HCEC 1CT (cell line): ENCODE results near the gene CHST11.

Experiments
- DNase-seq: peaks from one replicate; pipeline ENCODE4 v3.0.0-alpha.2; 2017

CHST11 gene

GRCh38 chr12:104662908-104663307 lies 206.2 kb downstream of the CHST11 start:
- no peak for DNase-seq

DNA sequence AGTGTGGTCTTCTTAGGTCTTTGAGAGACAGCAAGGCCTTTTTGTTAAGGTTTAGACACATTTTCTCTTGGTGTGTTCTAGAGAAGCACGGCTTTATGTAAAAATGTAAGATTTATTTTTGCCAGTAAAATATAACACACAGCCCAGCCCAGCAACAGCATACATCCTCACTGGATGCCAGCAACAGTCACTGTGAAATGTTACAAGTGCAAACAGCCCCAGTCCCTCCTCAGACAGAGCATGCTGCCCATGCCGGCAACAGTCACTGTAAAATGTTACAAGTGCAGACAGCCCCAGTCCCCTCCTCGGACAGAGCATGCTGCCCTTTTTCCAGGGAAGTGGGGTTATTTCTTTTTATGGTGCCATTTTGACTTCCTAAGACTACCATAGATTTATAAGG lies 207.6 kb downstream of the CHST11 start:
- no peak for DNase-seq

DNA sequence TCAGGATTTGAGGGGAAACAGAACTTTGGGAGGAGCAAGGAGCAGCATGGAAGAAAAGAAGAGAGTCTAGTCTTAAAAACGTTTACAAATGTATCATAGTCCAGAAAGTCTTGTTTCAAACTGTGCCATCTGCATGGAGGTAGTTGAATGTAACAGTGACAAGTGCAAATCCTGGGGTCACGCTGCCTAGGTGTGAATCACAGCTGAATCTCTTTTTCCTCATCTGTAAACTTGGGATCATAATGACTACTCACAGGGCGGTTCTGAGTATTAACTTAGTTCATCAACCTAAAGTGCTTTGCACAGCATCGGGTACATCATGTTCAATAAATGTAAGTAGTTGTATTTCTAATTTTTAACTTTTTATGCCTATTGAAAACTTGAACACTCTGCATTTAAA lies 208.5 kb downstream of the CHST11 start:
- no peak for DNase-seq

DNA sequence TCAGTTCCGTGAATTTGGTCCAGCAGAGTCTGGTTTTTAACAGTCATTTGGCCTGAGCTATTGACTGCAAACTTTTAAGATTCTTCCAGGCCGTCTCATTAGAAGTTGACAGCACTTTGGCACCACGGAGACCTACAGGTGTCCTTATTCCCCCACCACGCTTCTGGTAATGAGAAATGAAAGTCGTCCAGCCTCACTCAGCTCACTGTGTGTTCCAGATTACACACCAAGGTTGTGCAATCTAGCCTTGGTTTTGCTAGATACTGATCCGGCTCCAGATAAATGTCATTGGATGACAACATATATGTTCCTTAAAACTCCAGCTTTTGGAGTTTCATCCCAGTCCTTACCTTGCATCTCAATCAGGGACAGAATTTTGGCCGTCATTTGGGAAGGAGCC lies 210.4 kb downstream of the CHST11 start:
- DNase-seq = peak; percentile 13

GRCh38 chr12:104668274-104668718 lies 211.5 kb downstream of the CHST11 start:
- no peak for DNase-seq

GRCh38 chr12:104669089-104669721 lies 212.5 kb downstream of the CHST11 start:
- no peak for DNase-seq

- no peak for DNase-seq
Observed at GRCh38 chr12:104669851-104670337, 213.1 kb downstream of the CHST11 start.

DNA sequence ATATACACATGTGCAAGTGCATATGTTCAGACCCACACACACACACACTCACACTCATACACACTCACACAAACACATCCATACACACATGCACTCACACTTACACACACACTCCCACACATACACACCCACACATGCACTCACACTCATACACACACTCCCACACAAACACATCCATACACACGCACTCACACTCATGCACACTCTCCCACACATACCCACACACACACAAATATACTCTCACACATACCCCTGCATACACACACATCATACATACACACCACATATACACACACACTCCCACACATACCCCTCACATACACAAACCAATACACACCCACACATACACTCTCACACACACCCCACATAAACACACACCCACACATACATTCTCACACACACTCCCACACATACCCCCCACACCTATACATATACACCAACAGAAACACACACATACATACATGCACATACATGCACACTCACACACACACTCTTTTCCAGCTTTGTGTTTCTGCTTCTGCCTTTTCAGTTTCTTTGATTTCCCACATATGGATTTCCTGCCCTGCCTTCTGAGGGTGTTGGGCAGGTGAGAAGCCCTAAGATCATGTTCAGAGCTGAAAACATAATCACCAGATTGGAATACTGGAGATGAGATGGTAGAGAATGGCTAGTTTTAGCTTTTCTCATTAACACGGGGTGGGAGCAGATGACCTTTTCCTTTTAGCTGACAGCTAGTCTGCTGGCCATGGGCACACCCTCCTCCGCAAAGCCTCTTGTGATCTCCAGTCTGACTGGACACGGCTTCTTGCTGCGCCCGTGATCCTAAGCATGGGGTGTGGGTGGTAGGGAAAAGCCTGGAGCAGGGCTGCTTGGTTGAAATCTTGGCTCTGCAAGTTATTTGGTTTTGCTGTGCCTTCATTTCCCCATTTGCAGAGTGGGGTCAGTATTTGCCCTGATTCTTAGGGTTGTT lies 214.0 kb downstream of the CHST11 start:
- DNase-seq = no peak

DNA sequence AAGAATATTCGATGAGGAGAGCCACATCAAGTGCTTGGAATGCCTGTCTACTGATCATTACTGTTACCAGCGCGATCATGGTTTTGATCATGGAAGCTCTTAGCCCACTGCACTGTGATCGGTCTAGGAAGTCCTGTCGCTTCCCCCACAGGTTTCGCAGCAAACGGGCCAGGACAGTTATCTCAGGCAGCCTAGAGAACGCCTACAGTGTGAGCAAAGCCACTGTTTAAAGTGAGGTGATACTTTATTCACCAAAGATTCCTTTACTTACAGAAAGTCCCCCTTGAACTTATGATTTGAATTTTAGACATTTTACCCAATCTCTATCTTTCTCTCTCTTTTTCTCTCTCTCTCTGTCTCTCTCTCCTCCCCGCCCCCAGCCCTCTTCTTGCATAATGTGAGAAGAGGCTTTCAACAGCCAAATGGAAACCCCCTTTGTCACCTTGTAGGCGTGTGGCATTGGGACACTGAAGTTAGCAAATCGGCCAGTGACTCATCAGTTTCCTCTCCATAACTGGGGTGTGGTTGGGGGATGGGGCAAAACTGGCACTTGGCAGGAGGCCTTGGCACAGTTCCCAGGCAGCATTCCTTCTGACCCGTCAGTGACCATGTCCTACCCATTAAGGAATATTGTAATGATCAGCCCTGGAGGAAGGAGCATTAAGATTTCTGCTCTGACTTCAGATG lies 214.8 kb downstream of the CHST11 start:
- DNase-seq = peak; percentile 79

DNA sequence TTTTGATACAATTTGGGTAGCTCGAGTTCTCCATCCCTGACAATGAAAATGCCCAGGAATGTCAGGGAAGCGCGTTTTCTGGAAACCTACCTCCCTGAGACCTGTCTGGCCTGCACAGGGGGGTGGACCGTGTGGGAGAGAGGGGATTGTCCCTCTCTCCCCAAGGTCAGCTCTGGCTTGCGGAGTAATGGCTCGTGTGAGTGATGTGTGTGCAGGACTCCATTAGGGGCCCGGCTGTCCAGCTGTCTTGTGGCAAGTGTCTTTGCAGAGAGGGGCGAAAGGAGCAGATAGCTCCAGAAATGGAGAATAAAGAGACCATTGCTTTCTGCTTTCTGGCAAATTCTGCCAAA lies 215.3 kb downstream of the CHST11 start:
- DNase-seq = no peak

DNA sequence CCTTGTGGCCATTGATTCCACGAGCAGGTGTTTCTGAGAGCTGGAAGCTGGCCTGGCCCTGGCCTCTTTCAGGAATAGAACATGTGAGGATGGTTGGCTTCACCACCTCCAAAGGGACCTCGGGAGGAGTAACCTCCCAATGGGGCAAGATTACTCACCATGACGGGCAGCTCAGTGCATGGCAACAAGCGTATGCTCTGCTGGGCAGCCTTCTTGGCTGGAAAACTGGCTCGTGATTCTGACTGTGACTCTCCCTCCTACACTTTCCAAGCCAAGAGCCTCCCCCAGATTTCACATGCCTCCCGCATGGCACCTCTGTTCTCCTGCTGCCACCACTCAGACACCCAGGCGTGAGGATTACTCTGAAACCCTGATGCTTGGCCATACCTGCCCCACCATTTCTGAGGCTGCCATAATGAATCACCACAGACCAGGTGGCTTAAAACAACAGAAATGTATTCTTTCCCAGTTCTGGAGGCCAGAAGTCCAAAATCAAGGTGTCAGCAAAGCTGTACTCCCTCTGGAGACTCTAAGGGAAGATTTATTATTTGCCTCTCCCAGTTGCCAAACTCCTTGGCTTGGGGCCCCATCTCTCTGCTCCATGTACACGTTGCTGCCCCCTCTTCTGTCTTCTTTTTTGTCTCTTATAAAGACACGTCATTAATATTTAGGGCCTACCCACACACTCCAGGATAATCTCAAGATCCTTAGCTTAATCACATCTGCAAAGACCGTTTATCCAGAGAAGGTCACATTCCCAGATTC lies 215.9 kb downstream of the CHST11 start:
- no peak for DNase-seq

- no peak for DNase-seq
Observed at GRCh38 chr12:104673294-104673693, 216.5 kb downstream of the CHST11 start.

DNA sequence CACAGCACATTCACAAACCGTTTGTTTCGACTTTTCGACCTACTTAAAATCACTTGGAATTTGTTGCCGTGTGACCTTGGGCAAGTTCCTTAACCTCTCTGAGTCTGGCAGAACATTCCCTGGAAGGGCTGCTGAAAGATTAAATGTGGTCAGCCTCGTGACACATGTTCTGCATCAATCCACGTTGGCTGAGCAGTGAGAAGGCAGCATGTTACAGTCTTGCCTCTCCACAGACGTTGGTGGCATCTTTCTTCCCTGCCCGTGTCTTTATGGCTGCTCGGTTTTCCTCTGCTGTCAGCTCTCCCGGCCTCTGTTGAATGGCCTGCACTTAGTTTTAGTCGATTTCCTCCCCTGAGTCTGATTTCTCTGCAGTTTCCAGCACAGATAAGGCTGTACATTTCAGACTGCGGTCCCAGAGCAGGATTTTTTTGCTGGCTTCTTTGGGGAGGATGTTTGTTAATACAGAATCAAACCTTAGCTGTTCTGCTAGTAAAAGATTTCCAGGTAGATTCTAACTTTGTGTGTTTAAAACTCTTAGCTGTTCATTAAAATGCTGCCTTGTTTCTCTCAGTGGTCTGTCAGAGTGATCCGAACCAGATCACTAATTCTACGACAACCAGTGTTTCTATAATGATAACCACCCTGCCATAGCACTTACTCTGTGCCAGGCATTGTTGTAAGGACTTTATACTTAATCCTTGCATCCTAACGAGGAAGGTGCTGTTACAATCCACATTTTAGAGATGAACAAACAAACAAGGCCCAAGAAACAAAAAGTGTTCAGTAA lies 217.1 kb downstream of the CHST11 start:
- DNase-seq = no peak

- DNase-seq = no peak
Observed at GRCh38 chr12:104676636-104677035, 219.9 kb downstream of the CHST11 start.

- no peak for DNase-seq
Observed at GRCh38 chr12:104677441-104678089, 220.8 kb downstream of the CHST11 start.

DNA sequence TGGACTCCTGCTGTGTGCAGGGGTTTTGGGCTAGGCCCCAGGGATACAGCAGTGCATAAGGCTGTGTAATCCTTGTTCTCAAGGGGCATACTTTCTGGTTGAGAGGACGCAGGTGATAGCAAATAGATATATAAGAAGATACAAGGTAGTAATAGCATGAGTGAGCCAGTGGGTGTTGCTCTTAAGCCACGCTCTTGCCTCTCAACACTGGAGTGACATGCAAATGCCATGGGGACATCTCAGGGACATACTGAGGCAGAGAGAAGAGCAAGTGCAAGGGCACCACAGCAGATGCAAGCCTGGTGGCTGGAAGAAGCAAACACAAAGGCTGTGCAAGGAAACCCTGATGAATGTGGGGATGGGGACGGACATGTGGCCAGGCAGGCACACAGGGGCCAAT lies 223.3 kb downstream of the CHST11 start:
- DNase-seq = no peak

DNA sequence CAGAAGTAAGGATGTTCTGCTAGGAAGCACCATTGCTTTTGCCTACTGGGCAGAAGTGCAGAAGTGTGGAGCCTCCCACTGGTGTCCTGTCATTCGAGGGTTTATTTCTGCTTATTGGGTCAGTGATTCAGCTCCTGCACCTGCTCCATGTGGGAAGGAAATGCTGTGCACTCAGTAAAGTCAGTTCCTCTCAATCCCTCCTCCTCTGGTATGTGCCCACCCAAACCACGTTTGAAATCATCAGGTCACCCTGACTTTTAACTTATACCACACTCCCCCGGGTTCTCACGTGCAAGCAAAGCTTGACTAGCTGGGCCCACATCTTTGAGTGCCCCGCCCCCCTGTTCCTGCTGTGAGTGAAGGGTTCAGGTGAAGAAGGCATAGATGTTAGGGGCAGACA lies 223.7 kb downstream of the CHST11 start:
- no peak for DNase-seq

GRCh38 chr12:104681012-104681690 lies 224.4 kb downstream of the CHST11 start:
- DNase-seq = no peak

- DNase-seq = no peak
Observed at GRCh38 chr12:104682790-104683279, 226.1 kb downstream of the CHST11 start.

DNA sequence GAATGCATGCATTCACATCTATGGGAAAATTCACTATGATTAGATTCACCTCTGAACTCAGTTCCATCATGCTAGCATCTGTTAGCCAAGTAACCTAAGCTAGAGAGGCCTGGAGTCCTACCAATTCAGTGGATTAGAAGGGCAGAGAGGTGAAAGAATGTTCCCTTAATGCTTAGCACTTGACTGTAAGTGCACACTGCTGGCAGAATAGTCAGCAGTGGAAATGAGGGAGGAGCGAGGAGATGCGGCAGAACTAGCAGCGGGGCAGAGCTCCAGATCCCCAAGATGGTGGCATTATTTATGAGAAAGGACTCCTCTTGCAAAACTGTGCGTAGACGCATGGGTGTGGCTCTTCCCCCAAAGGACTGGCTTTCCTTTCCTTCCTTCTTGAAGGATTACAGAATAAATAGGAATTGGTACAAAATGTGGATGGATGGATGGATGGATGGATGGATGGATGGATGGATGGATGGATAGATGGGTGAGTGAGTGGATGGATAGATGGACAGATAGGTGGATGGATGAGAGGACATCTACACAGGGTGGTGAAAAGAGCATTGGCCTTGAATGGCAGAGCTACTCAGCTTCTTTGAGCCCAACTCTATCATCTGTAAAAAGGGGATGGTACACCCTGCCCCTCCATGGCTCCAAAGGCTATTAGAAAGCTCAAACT lies 227.2 kb downstream of the CHST11 start:
- DNase-seq = no peak
